ENCODE data around the gene SARS2. TPM values are rescaled to one million over a fixed set of nuclear protein-coding genes. Genes with fewer than 3 reads are reported as not detected.
A peak's percentile ranks its signal among the peaks of the same experiment; 100 is the strongest.
"Not testable (repeated sequence)": the region's sequence is repeated elsewhere in the genome, so short reads cannot be mapped to it uniquely, and the experiment has no call there.

Gene SARS2
- total RNA-seq, 2 donors from 2014 or later, result 53.2 to 60.2 TPM

- H3K27ac Mint-ChIP-seq, result no peak overlapping the region
Observed at GRCh38 chr19:38875656-38876395, 54.7 kb downstream of the SARS2 start.

GRCh38 chr19:38873400-38873799 lies 57.2 kb downstream of the SARS2 start:
- not testable (repeated sequence) for H3K4me1 Mint-ChIP-seq

More at GRCh38 chr19:38875656-38876395, 54.7 kb downstream of the SARS2 start:
- no peak overlapping the region for H3K4me3 Mint-ChIP-seq
- H3K36me3 Mint-ChIP-seq (ENCODE audit: low read depth), result no peaks in the 10 kb centered on the region
- Histone ChIP-seq H3K4me3 (ENCODE audit: low read length) (no peak overlapping the region), H3K36me3 (ENCODE audit: control insufficient read depth, insufficient read depth, low read length) (no peaks in the 10 kb centered on the region), H3K9ac (ENCODE audit: extremely low read depth, low read length, poor library complexity, severe bottlenecking) (no peak overlapping the region), H3K27ac (ENCODE audit: low read depth, low read length) (no peak overlapping the region), H3K9me3 (ENCODE audit: control insufficient read depth, low read length) (no peaks in the 10 kb centered on the region), H3K27me3 (ENCODE audit: control insufficient read depth, insufficient read depth, low read length, poor library complexity, severe bottlenecking) (no peaks in the 10 kb centered on the region), H3K4me1 (ENCODE audit: control insufficient read depth, insufficient read depth, low read length) (no peaks in the 10 kb centered on the region)
- TF ChIP-seq, protein P1, sequence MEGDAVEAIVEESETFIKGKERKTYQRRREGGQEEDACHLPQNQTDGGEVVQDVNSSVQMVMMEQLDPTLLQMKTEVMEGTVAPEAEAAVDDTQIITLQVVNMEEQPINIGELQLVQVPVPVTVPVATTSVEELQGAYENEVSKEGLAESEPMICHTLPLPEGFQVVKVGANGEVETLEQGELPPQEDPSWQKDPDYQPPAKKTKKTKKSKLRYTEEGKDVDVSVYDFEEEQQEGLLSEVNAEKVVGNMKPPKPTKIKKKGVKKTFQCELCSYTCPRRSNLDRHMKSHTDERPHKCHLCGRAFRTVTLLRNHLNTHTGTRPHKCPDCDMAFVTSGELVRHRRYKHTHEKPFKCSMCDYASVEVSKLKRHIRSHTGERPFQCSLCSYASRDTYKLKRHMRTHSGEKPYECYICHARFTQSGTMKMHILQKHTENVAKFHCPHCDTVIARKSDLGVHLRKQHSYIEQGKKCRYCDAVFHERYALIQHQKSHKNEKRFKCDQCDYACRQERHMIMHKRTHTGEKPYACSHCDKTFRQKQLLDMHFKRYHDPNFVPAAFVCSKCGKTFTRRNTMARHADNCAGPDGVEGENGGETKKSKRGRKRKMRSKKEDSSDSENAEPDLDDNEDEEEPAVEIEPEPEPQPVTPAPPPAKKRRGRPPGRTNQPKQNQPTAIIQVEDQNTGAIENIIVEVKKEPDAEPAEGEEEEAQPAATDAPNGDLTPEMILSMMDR (conservative IDR thresholded peaks at IDR 0.05), result no peak
- peaks cover 4% of the 10 kb centered on the region for H3K27me3 Mint-ChIP-seq (ENCODE audit: insufficient read depth)
- no peaks in the 10 kb centered on the region for H3K4me1 Mint-ChIP-seq
- no peak for DNase-seq
- 89 to 96% methylated on average over 5 to 6 of the region's 6 CpGs for WGBS, 2 experiments (ENCODE audit: insufficient coverage in 1 of 2, insufficient read length in 1 of 2)
- no peaks in the 10 kb centered on the region for H3K9me3 Mint-ChIP-seq

DNA sequence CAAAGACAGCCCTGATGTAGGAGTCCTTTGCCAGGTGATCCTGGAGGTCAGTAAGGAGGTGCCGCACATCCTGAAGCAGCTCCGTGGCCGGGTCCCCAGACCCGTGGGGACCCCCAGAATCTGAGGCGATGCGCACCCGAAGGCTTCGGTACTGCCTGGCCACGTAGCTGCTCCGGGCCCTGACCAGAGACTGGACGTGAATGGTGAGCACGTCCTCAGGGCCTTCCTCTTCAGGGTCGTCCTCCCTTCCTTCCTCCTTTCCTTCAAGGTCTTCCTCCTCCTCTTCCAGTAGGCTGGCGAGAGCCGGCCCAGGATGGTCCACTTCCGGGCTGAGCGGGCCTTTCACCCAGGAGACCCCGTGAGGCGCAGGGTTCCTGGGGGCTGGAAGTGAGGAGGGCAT lies 60.0 kb downstream of the SARS2 start:
- H3K27me3 ChIP-seq (ENCODE audit: control insufficient read depth, insufficient read depth, low read length, poor library complexity, severe bottlenecking), result no peaks in the 10 kb centered on the region
- no peak overlapping the region for H3K4me3 ChIP-seq (ENCODE audit: low read length)
- peak overlapping the region; percentile 64 for H3K4me3 Mint-ChIP-seq
- peaks cover 16% of the 10 kb centered on the region for H3K27me3 Mint-ChIP-seq (ENCODE audit: insufficient read depth)
- DNase-seq, result no peak
- no peak overlapping the region for H3K27ac ChIP-seq (ENCODE audit: low read depth, low read length)
- H3K9ac ChIP-seq (ENCODE audit: extremely low read depth, low read length, poor library complexity, severe bottlenecking), result no peak overlapping the region
- TF ChIP-seq, protein P1 (conservative IDR thresholded peaks at IDR 0.05), result no peak
- peaks cover 2% of the 10 kb centered on the region for H3K4me1 Mint-ChIP-seq
- no peaks in the 10 kb centered on the region for H3K36me3 Mint-ChIP-seq (ENCODE audit: low read depth)
- no peaks in the 10 kb centered on the region for H3K4me1 ChIP-seq (ENCODE audit: control insufficient read depth, insufficient read depth, low read length)
- no peaks in the 10 kb centered on the region for H3K36me3 ChIP-seq (ENCODE audit: control insufficient read depth, insufficient read depth, low read length)
- H3K9me3 ChIP-seq (ENCODE audit: control insufficient read depth, low read length), result no peaks in the 10 kb centered on the region
- no peak overlapping the region for H3K27ac Mint-ChIP-seq
- WGBS, 2 experiments (ENCODE audit: insufficient coverage in 1 of 2, insufficient read length in 1 of 2), result 88 to 90% methylated on average over 10 to 19 of the region's 19 CpGs
- no peaks in the 10 kb centered on the region for H3K9me3 Mint-ChIP-seq

More at GRCh38 chr19:38873400-38873799, 57.2 kb downstream of the SARS2 start:
- not testable (repeated sequence) for DNase-seq; H3K27ac ChIP-seq (ENCODE audit: low read depth, low read length); H3K4me3 ChIP-seq (ENCODE audit: low read length); H3K9me3 Mint-ChIP-seq; H3K36me3 Mint-ChIP-seq (ENCODE audit: low read depth); H3K4me1 ChIP-seq (ENCODE audit: control insufficient read depth, insufficient read depth, low read length); H3K27ac Mint-ChIP-seq; H3K36me3 ChIP-seq (ENCODE audit: control insufficient read depth, insufficient read depth, low read length); H3K4me3 Mint-ChIP-seq; H3K9ac ChIP-seq (ENCODE audit: extremely low read depth, low read length, poor library complexity, severe bottlenecking); H3K27me3 ChIP-seq (ENCODE audit: control insufficient read depth, insufficient read depth, low read length, poor library complexity, severe bottlenecking); H3K9me3 ChIP-seq (ENCODE audit: control insufficient read depth, low read length)
- WGBS, 2 experiments (ENCODE audit: insufficient coverage in 1 of 2, insufficient read length in 1 of 2), result 95 to 97% methylated on average over 10 of the region's 10 CpGs
- H3K27me3 Mint-ChIP-seq (ENCODE audit: insufficient read depth), result peaks cover 16% of the 10 kb centered on the region
